Astrocyte (in vitro differentiated cells and primary cell): ENCODE measurements around the gene TRMT1. TPM values are rescaled to one million over a fixed set of nuclear protein-coding genes. Genes with fewer than 3 reads are reported as not detected.

Experiments used
- DNase-seq: peaks from one replicate; pipeline ENCODE4 v3.0.0-alpha.2; 2010; ENCODE audit warnings: low read depth
- FAIRE-seq: peaks from 2 replicates; lab custom pipeline; 2011; peaks lifted over from hg19 to GRCh38; lab: Jason Lieb, UNC
- H2AFZ ChIP-seq: 2 replicates; pipeline ENCODE4 v1.6.0; 2012; ENCODE audit warnings: low read depth, low read length, inconsistent platforms
- H3K27ac ChIP-seq: 2 replicates; pipeline ENCODE4 v1.5.1; 2011; ENCODE audit warnings: low read depth, low read length, inconsistent platforms
- H3K27me3 ChIP-seq: 2 replicates; pipeline ENCODE4 v1.6.0; 2011; ENCODE audit warnings: low read length, inconsistent platforms; ENCODE audit not compliant: insufficient read depth
- H3K36me3 ChIP-seq: 2 replicates; pipeline ENCODE4 v1.5.1; 2011; ENCODE audit warnings: low read length, inconsistent platforms; ENCODE audit not compliant: insufficient read depth
- H3K4me1 ChIP-seq: 2 replicates; pipeline ENCODE4 v1.5.1; 2011; ENCODE audit warnings: low read length, inconsistent platforms; ENCODE audit not compliant: insufficient read depth
- H3K4me2 ChIP-seq: 2 replicates; pipeline ENCODE4 v1.6.0; 2012; ENCODE audit warnings: low read length, inconsistent platforms
- H3K4me3 ChIP-seq: 2 replicates; pipeline ENCODE4 v1.5.1; 2011; ENCODE audit warnings: low read depth, mild to moderate bottlenecking, low read length, inconsistent platforms; ENCODE audit not compliant: insufficient read depth
- H3K79me2 ChIP-seq: 2 replicates; pipeline ENCODE4 v1.6.0; 2012; ENCODE audit warnings: mild to moderate bottlenecking, low read length, inconsistent platforms; ENCODE audit not compliant: insufficient read depth
- H3K9ac ChIP-seq: 2 replicates; pipeline ENCODE4 v1.6.0; 2012; ENCODE audit warnings: mild to moderate bottlenecking, low read length, inconsistent platforms
- H3K9me3 ChIP-seq: 2 replicates; pipeline ENCODE4 v1.5.1; 2012; ENCODE audit warnings: low read depth, mild to moderate bottlenecking, low read length, inconsistent platforms; ENCODE audit not compliant: insufficient read depth
- H4K20me1 ChIP-seq: 2 replicates; pipeline ENCODE4 v1.6.0; 2012; ENCODE audit warnings: low read length, inconsistent platforms; ENCODE audit not compliant: insufficient read depth
- H3K27ac Mint-ChIP-seq: one replicate; pipeline ENCODE4 v1.8.0; 2021; ENCODE audit warnings: mild to moderate bottlenecking, mixed read lengths; ENCODE audit not compliant: unreplicated experiment
- H3K27me3 Mint-ChIP-seq: one replicate; pipeline ENCODE4 v1.8.0; 2021; ENCODE audit warnings: low read depth, mixed read lengths; ENCODE audit not compliant: unreplicated experiment
- H3K36me3 Mint-ChIP-seq: one replicate; pipeline ENCODE4 v1.8.0; 2021; ENCODE audit warnings: low read depth, mixed read lengths; ENCODE audit not compliant: unreplicated experiment
- H3K4me1 Mint-ChIP-seq: one replicate; pipeline ENCODE4 v1.8.0; 2021; ENCODE audit warnings: low read depth, mixed read lengths; ENCODE audit not compliant: unreplicated experiment
- H3K4me3 Mint-ChIP-seq: one replicate; pipeline ENCODE4 v1.8.0; 2021; ENCODE audit warnings: mild to moderate bottlenecking, moderate library complexity, mixed read lengths; ENCODE audit not compliant: unreplicated experiment
- H3K9me3 Mint-ChIP-seq: one replicate; pipeline ENCODE4 v1.8.0; 2021; ENCODE audit warnings: mild to moderate bottlenecking, mixed read lengths; ENCODE audit not compliant: unreplicated experiment
- EZH2 ChIP-seq: IDR thresholded peaks from 2 replicates; pipeline ENCODE4 v1.6.1; 2012; ENCODE audit warnings: mild to moderate bottlenecking, low read length, inconsistent platforms; ENCODE audit not compliant: insufficient read depth
- total RNA-seq: library from RNA; stranded (reverse); gene quantifications from 2 replicates; pipeline ENCODE4 v1.2.1, GENCODE V29; 2021
- TF ChIP-seq, protein P1 (sequence below): IDR thresholded peaks from 2 replicates; pipeline ENCODE4 v1.5.1; 2011; ENCODE audit warnings: low read depth, mild to moderate bottlenecking, inconsistent platforms, low read length, moderate library complexity; ENCODE audit not compliant: insufficient read depth

The TRMT1 gene
- total RNA-seq, 1 donor from 2014 or later, result 43.3 TPM

DNA sequence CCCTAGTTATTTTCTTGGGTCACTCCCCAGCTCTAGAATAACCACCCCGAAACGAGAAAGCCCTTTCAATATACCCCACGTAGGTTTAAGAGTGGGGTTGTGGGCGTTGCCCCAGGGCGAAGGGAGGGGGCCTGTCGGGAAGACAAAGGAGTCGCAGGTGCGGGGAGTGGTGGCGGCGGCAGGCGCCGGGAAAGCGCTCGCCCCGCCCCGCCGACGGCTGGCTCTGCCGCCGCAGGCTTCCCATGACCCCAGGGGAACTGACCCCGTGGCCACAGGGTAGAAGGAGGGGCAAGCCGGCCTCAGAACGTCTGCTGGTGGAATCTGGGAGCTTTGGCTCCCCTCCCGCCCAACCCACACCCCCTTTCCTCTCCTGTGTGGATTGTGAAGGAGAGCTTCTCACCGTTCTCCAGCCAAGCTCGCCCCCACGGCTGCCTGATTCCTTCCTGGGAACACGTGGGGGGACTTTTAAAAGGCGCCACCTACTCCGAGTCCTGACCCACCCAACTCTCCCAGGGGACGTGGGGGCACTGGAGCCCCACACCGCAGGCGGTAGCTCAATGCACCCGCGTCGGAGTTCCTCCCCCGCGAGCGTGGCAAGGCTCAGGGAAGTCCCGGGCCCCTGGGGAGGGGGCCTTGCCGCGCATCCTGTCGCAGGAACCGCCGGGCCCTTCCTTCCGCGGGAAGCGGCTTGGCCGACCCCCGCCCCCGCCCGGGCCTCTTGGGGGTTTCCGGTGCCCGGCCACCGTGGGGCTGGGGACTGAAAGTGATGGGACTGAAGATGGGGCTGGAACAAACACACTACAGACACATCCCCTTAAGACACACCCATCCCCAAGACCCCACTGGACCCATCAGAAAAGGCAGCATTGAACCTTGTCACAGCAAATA, 39.2 kb upstream of the TRMT1 start:
- peaks cover 30% of the 10 kb centered on the region for H4K20me1 ChIP-seq
- Mint-ChIP-seq H3K36me3 (peaks cover 14% of the 10 kb centered on the region), H3K4me3 (peak overlapping the region; percentile 95), H3K4me1 (peaks cover 9% of the 10 kb centered on the region), H3K27me3 (no peaks in the 10 kb centered on the region), H3K9me3 (no peaks in the 10 kb centered on the region), H3K27ac (peak overlapping the region; percentile 99)
- no peaks in the 10 kb centered on the region for H3K36me3 ChIP-seq
- H3K27ac ChIP-seq, result peak overlapping the region; percentile 95
- H2AFZ ChIP-seq, result no peak overlapping the region
- H3K79me2 ChIP-seq, result peaks cover 40% of the 10 kb centered on the region
- peaks cover 23% of the 10 kb centered on the region for H3K4me1 ChIP-seq
- peak overlapping the region; percentile 100 for H3K9ac ChIP-seq
- no peaks in the 10 kb centered on the region for H3K9me3 ChIP-seq
- DNase-seq (peak; percentile 70), FAIRE-seq (no peak)
- TF ChIP-seq, protein P1, sequence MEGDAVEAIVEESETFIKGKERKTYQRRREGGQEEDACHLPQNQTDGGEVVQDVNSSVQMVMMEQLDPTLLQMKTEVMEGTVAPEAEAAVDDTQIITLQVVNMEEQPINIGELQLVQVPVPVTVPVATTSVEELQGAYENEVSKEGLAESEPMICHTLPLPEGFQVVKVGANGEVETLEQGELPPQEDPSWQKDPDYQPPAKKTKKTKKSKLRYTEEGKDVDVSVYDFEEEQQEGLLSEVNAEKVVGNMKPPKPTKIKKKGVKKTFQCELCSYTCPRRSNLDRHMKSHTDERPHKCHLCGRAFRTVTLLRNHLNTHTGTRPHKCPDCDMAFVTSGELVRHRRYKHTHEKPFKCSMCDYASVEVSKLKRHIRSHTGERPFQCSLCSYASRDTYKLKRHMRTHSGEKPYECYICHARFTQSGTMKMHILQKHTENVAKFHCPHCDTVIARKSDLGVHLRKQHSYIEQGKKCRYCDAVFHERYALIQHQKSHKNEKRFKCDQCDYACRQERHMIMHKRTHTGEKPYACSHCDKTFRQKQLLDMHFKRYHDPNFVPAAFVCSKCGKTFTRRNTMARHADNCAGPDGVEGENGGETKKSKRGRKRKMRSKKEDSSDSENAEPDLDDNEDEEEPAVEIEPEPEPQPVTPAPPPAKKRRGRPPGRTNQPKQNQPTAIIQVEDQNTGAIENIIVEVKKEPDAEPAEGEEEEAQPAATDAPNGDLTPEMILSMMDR, result no peak
- TF ChIP-seq EZH2, result no peak
- peak overlapping the region; percentile 97 for H3K4me2 ChIP-seq
- no peaks in the 10 kb centered on the region for H3K27me3 ChIP-seq
- peak overlapping the region; percentile 100 for H3K4me3 ChIP-seq

DNA sequence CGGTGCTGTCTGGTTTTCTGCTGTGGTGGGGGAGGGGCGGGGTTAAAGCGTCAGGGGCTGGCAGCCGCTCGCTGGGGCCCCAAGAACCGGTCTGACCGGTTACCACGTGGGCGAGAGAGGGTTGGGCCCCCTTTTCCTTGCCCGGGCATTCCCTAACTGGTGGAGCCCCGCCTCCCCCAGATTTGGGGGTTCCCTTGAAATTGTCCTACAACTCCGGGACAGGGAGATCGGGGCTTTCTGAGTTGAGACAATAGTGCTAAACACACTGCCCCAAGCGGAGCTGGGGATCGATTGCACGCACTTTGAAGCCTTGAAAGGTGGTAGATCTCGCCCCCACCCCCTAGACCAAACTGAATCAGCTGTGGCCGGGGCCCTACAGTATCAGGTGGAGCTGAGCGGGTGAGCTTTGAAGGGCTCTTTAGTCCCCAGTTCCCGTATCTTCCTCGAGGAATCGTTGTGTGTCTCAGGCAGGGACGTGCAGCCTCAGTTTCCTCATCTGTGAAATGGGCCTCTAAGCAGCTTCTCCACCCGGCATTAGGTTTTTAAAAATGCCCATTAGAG, 38.5 kb upstream of the TRMT1 start:
- Mint-ChIP-seq H3K9me3 (no peaks in the 10 kb centered on the region), H3K4me3 (peak overlapping the region; percentile 95), H3K36me3 (peaks cover 15% of the 10 kb centered on the region), H3K27ac (peak overlapping the region; percentile 99), H3K27me3 (no peaks in the 10 kb centered on the region), H3K4me1 (peaks cover 6% of the 10 kb centered on the region)
- H3K27me3 ChIP-seq, result no peaks in the 10 kb centered on the region
- no peaks in the 10 kb centered on the region for H3K9me3 ChIP-seq
- H3K27ac ChIP-seq, result peak overlapping the region; percentile 95
- DNase-seq, result peak; percentile 49
- TF ChIP-seq EZH2, result no peak
- TF ChIP-seq, protein P1, result peak; percentile 27
- H2AFZ ChIP-seq, result no peak overlapping the region
- no peak for FAIRE-seq
- peaks cover 21% of the 10 kb centered on the region for H3K4me1 ChIP-seq
- peaks cover 45% of the 10 kb centered on the region for H3K79me2 ChIP-seq
- H3K9ac ChIP-seq, result peak overlapping the region; percentile 100
- no peaks in the 10 kb centered on the region for H3K36me3 ChIP-seq
- H3K4me2 ChIP-seq, result peak overlapping the region; percentile 97
- peaks cover 30% of the 10 kb centered on the region for H4K20me1 ChIP-seq
- peak overlapping the region; percentile 100 for H3K4me3 ChIP-seq
